Measurements from ENCODE around the gene CFAP77. TPM values are rescaled to one million over a fixed set of nuclear protein-coding genes. Genes with fewer than 3 reads are reported as not detected.

Gene CFAP77
- total and polyA plus RNA-seq, 2 of the 13 experiments (the other 11 are each of a cell fraction or from before 2014, with no cell fraction given) = not detected

DNA sequence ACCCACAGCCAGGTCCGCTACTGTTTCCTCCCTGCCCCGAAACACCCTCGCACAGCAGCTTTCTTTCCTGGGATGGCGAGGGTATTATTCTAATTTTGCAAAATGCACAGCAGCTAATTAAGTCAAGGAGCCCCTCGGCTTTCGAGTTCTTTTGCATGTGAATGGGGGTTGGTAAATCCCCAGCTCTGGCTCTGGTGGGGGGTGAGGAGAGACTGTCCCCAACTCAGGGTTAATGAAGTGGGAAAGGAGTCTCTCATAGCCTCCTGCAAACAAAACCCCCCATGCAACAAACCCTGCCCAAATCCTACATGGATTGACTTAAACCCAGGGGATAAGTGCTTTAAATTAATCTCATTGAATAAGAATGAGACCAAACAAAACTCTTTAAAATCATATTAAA, 181.2 kb downstream of the CFAP77 start:
- Histone ChIP-seq H3K27me3 (ENCODE audit: control insufficient read depth in 1 of 2, insufficient read depth in 2 of 2, low read length in 2 of 2) (peaks cover 3 to 41% of the 10 kb centered on the region in 2 experiments; a peak in 4 of 5 replicates), H3K4me3 (replicated peaks in 1 of 3; ENCODE audit: insufficient read depth in 1 of 3, low read depth in 2 of 3, low read length in 3 of 3) (no peak overlapping the region), H3K4me2 (ENCODE audit: low read depth, low read length) (no peak overlapping the region), H3K4me1 (ENCODE audit: insufficient read depth, low read length) (no peaks in the 10 kb centered on the region), H3K9me3 (ENCODE audit: low read length) (no peaks in the 10 kb centered on the region), H3K27ac (ENCODE audit: extremely low read length, insufficient read depth, low read length) (no peak overlapping the region), H4K20me1 (ENCODE audit: insufficient read depth, low read length) (no peaks in the 10 kb centered on the region), H3K79me2 (ENCODE audit: insufficient read depth, low read length) (no peaks in the 10 kb centered on the region), H2AFZ (ENCODE audit: low read length) (no peak overlapping the region), H3K9ac (ENCODE audit: insufficient read depth, low read depth, low read length) (no peak overlapping the region), H3K36me3 (replicated peaks in 1 of 2; ENCODE audit: control insufficient read depth in 1 of 2, insufficient read depth in 2 of 2, low read length in 2 of 2) (peaks cover 2 to 14% of the 10 kb centered on the region in 2 experiments; a peak in 3 of 5 replicates)
- WGBS (ENCODE audit: low lambda C conversion rate) = 85% methylated on average over 5 of the region's 6 CpGs
- intact Hi-C loops (cut with micrococcal nuclease; ENCODE audit: unreplicated experiment) (no loop called here), in situ Hi-C loops (cut with HindIII; ENCODE audit: extremely low pct_ligation_motif_present, low pct_unique_long_range_greater_than_20kb) (no loop called here)
- POLR2A ChIA-PET = no interaction called here
- no peak for TF ChIP-seq GABPB1 (CRISPR knock-in tag; IDR thresholded peaks at IDR 0.05)
- TF ChIP-seq, protein P1, sequence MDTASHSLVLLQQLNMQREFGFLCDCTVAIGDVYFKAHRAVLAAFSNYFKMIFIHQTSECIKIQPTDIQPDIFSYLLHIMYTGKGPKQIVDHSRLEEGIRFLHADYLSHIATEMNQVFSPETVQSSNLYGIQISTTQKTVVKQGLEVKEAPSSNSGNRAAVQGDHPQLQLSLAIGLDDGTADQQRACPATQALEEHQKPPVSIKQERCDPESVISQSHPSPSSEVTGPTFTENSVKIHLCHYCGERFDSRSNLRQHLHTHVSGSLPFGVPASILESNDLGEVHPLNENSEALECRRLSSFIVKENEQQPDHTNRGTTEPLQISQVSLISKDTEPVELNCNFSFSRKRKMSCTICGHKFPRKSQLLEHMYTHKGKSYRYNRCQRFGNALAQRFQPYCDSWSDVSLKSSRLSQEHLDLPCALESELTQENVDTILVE (CRISPR knock-in tag; IDR thresholded peaks at IDR 0.05) = no peak
- TF ChIP-seq ISX (CRISPR knock-in tag; conservative IDR thresholded peaks at IDR 0.05) = no peak
- TF ChIP-seq, protein P2, sequence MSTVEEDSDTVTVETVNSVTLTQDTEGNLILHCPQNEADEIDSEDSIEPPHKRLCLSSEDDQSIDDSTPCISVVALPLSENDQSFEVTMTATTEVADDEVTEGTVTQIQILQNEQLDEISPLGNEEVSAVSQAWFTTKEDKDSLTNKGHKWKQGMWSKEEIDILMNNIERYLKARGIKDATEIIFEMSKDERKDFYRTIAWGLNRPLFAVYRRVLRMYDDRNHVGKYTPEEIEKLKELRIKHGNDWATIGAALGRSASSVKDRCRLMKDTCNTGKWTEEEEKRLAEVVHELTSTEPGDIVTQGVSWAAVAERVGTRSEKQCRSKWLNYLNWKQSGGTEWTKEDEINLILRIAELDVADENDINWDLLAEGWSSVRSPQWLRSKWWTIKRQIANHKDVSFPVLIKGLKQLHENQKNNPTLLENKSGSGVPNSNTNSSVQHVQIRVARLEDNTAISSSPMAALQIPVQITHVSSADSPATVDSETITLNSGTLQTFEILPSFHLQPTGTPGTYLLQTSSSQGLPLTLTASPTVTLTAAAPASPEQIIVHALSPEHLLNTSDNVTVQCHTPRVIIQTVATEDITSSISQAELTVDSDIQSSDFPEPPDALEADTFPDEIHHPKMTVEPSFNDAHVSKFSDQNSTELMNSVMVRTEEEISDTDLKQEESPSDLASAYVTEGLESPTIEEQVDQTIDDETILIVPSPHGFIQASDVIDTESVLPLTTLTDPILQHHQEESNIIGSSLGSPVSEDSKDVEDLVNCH (CRISPR knock-in tag; IDR thresholded peaks at IDR 0.05) = no peak
- TF ChIP-seq, protein P3, sequence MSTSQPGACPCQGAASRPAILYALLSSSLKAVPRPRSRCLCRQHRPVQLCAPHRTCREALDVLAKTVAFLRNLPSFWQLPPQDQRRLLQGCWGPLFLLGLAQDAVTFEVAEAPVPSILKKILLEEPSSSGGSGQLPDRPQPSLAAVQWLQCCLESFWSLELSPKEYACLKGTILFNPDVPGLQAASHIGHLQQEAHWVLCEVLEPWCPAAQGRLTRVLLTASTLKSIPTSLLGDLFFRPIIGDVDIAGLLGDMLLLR (CRISPR knock-in tag; IDR thresholded peaks at IDR 0.05) = no peak
- TF ChIP-seq NR3C1 (CRISPR knock-in tag; IDR thresholded peaks at IDR 0.05) = no peak
- no peak for TF ChIP-seq ZNF761 (CRISPR knock-in tag; conservative IDR thresholded peaks at IDR 0.05)
- TF ChIP-seq, protein P4, sequence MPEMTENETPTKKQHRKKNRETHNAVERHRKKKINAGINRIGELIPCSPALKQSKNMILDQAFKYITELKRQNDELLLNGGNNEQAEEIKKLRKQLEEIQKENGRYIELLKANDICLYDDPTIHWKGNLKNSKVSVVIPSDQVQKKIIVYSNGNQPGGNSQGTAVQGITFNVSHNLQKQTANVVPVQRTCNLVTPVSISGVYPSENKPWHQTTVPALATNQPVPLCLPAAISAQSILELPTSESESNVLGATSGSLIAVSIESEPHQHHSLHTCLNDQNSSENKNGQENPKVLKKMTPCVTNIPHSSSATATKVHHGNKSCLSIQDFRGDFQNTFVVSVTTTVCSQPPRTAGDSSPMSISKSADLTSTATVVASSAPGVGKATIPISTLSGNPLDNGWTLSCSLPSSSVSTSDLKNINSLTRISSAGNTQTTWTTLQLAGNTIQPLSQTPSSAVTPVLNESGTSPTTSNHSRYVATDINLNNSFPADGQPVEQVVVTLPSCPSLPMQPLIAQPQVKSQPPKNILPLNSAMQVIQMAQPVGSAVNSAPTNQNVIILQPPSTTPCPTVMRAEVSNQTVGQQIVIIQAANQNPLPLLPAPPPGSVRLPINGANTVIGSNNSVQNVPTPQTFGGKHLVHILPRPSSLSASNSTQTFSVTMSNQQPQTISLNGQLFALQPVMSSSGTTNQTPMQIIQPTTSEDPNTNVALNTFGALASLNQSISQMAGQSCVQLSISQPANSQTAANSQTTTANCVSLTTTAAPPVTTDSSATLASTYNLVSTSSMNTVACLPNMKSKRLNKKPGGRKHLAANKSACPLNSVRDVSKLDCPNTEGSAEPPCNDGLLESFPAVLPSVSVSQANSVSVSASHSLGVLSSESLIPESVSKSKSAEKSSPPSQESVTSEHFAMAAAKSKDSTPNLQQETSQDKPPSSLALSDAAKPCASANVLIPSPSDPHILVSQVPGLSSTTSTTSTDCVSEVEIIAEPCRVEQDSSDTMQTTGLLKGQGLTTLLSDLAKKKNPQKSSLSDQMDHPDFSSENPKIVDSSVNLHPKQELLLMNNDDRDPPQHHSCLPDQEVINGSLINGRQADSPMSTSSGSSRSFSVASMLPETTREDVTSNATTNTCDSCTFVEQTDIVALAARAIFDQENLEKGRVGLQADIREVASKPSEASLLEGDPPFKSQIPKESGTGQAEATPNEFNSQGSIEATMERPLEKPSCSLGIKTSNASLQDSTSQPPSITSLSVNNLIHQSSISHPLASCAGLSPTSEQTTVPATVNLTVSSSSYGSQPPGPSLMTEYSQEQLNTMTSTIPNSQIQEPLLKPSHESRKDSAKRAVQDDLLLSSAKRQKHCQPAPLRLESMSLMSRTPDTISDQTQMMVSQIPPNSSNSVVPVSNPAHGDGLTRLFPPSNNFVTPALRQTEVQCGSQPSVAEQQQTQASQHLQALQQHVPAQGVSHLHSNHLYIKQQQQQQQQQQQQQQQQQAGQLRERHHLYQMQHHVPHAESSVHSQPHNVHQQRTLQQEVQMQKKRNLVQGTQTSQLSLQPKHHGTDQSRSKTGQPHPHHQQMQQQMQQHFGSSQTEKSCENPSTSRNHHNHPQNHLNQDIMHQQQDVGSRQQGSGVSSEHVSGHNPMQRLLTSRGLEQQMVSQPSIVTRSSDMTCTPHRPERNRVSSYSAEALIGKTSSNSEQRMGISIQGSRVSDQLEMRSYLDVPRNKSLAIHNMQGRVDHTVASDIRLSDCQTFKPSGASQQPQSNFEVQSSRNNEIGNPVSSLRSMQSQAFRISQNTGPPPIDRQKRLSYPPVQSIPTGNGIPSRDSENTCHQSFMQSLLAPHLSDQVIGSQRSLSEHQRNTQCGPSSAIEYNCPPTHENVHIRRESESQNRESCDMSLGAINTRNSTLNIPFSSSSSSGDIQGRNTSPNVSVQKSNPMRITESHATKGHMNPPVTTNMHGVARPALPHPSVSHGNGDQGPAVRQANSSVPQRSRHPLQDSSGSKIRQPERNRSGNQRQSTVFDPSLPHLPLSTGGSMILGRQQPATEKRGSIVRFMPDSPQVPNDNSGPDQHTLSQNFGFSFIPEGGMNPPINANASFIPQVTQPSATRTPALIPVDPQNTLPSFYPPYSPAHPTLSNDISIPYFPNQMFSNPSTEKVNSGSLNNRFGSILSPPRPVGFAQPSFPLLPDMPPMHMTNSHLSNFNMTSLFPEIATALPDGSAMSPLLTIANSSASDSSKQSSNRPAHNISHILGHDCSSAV (CRISPR knock-in tag; IDR thresholded peaks at IDR 0.05; ENCODE audit: borderline replicate concordance) = no peak
- TF ChIP-seq, protein P5, sequence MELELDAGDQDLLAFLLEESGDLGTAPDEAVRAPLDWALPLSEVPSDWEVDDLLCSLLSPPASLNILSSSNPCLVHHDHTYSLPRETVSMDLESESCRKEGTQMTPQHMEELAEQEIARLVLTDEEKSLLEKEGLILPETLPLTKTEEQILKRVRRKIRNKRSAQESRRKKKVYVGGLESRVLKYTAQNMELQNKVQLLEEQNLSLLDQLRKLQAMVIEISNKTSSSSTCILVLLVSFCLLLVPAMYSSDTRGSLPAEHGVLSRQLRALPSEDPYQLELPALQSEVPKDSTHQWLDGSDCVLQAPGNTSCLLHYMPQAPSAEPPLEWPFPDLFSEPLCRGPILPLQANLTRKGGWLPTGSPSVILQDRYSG (CRISPR knock-in tag; IDR thresholded peaks at IDR 0.05) = no peak
- TF ChIP-seq HCFC1 (IDR thresholded peaks at IDR 0.05; ENCODE audit: low read depth, low read length) = no peak
- DNase-seq (ENCODE audit: low spot score) (no peak), ATAC-seq (no peak), FAIRE-seq (no peak)
- CTCF ChIA-PET (ENCODE audit: low intra/inter-chr PET ratio, low total read pairs) = no interaction called here
- no TSS peak for BruUV-seq (replicated peaks)
